SK-N-SH (cell line): Measurements from ENCODE around the gene TMCO4. TPM values are rescaled to one million over a fixed set of nuclear protein-coding genes. Genes with fewer than 3 reads are reported as not detected.

ENCODE experiments used
- CTCF ChIA-PET: fragments of 300-600, 350-600 bp; formaldehyde crosslinking; extraction: SDS; loops from one replicate; lab custom pipeline; 2021; lab: Yijun Ruan, JAX
- POLR2A ChIA-PET: fragments of 350-600 bp; sonication (Branson Sonifier 250); formaldehyde crosslinking; extraction: SDS; loops from one replicate; lab custom pipeline; 2020; ENCODE audit warnings: antibody characterized with exemption, inconsistent platforms; lab: Yijun Ruan, JAX
- DNase-seq: peaks from one replicate; pipeline ENCODE4 v3.0.0; 2012
- H2AFZ ChIP-seq: fragments of 200-600 bp; sonication (generic); 2 replicates; pipeline ENCODE4 v1.8.1; 2016; ENCODE audit warnings: antibody characterized with exemption, mild to moderate bottlenecking, low read depth
- H3F3A ChIP-seq: fragments of 200-600 bp; sonication (generic); replicated peaks from 2 replicates; pipeline ENCODE3; 2016; ENCODE audit warnings: antibody characterized with exemption, mild to moderate bottlenecking; ENCODE audit not compliant: insufficient read depth
- H3K27ac ChIP-seq, 2 experiments: fragments of 200-500 bp in 1 of 2; fragments of 200-600 bp in 1 of 2; sonication (Bioruptor generic) in 1 of 2; sonication (generic), shearing (Covaris generic) in 1 of 2; 2 replicates each; pipeline versions ENCODE4 v1.5.1 to v1.6.1; 2014 to 2016; ENCODE audit warnings: low read depth in 2 of 2, inconsistent platforms in 1 of 2, low read length in 1 of 2, mild to moderate bottlenecking in 1 of 2, mixed read lengths in 1 of 2
- H3K27me3 ChIP-seq: fragments of 200-600 bp; sonication (generic), shearing (Covaris generic); 2 replicates; pipeline ENCODE4 v1.6.1; 2016; ENCODE audit warnings: mixed run types; ENCODE audit not compliant: insufficient read depth
- H3K36me3 ChIP-seq, 2 experiments: fragments of 200-500 bp in 1 of 2; fragments of 200-600 bp in 1 of 2; sonication (Bioruptor generic) in 1 of 2; sonication (generic) in 1 of 2; replicated peaks in 1 of 2; 2 replicates each; pipeline versions ENCODE3 to v1.5.1; 2014 to 2016; ENCODE audit warnings: low read length in 1 of 2, mild to moderate bottlenecking in 1 of 2; ENCODE audit not compliant: insufficient read depth in 2 of 2, control insufficient read depth in 1 of 2
- H3K4me1 ChIP-seq, 2 experiments: fragments of 200-500 bp in 1 of 2; fragments of 200-600 bp in 1 of 2; sonication (Bioruptor generic) in 1 of 2; sonication (generic), shearing (Covaris generic) in 1 of 2; 2 replicates each; pipeline versions ENCODE4 v1.5.1 to v1.6.1; 2014 to 2016; ENCODE audit warnings: low read depth in 1 of 2, low read length in 1 of 2, mixed run types in 1 of 2; ENCODE audit not compliant: insufficient read depth in 2 of 2, control insufficient read depth in 1 of 2
- H3K4me2 ChIP-seq: fragments of 200-600 bp; sonication (generic), shearing (Covaris generic); 2 replicates; pipeline ENCODE4 v1.6.1; 2017; ENCODE audit warnings: mixed run types
- H3K4me3 ChIP-seq, 2 experiments: fragments of 200-500 bp in 1 of 2; fragments of 200-600 bp in 1 of 2; sonication (Bioruptor generic) in 1 of 2; sonication (generic), shearing (Covaris generic) in 1 of 2; 2 replicates each; pipeline versions ENCODE4 v1.5.1 to v1.8.1; 2014 to 2016; ENCODE audit warnings: low read depth in 2 of 2, inconsistent platforms in 1 of 2, low read length in 1 of 2, mild to moderate bottlenecking in 1 of 2, mixed read lengths in 1 of 2, moderate library complexity in 1 of 2
- H3K79me2 ChIP-seq: fragments of 200-600 bp; sonication (generic); 2 replicates; pipeline ENCODE4 v1.8.1; 2017; ENCODE audit warnings: mild to moderate bottlenecking; ENCODE audit not compliant: insufficient read depth
- H3K9ac ChIP-seq: fragments of 200-600 bp; sonication (generic); 2 replicates; pipeline ENCODE4 v1.6.1; 2017; ENCODE audit warnings: mixed run types
- H3K9me2 ChIP-seq: fragments of 200-600 bp; sonication (generic); 2 replicates; pipeline ENCODE4 v1.6.1; 2017; ENCODE audit warnings: mixed run types
- H3K9me3 ChIP-seq: fragments of 200-600 bp; sonication (generic); 2 replicates; pipeline ENCODE4 v1.6.1; 2017; ENCODE audit warnings: mixed run types, mild to moderate bottlenecking, moderate library complexity
- H4K20me1 ChIP-seq: fragments of 200-600 bp; sonication (generic); 2 replicates; pipeline ENCODE4 v1.6.1; 2017; ENCODE audit warnings: mild to moderate bottlenecking, mixed run types; ENCODE audit not compliant: insufficient read depth
- CHD2 ChIP-seq: fragments of 150-350 bp; IDR thresholded peaks from 2 replicates; pipeline ENCODE4 v1.6.1; 2018; ENCODE audit warnings: low read length; ENCODE audit not compliant: partially characterized antibody
- EP300 ChIP-seq, 2 experiments: IDR thresholded peaks; 2 replicates each; pipeline versions ENCODE4 v1.4.0 to v1.6.1; 2012; ENCODE audit warnings: borderline replicate concordance in 1 of 2, low read depth in 1 of 2, low read length in 1 of 2
- EZH2phosphoT487 ChIP-seq: fragments of 200-600 bp; sonication (generic); IDR thresholded peaks from 2 replicates; pipeline ENCODE4 v1.6.1; 2017; ENCODE audit warnings: low read depth, mixed run types, mild to moderate bottlenecking, antibody characterized with exemption, moderate library complexity, borderline replicate concordance
- FOSL2 ChIP-seq: IDR thresholded peaks from 2 replicates; pipeline ENCODE4 v1.4.0; 2012; ENCODE audit warnings: low read depth, mild to moderate bottlenecking, moderate library complexity, borderline replicate concordance
- GABPA ChIP-seq: IDR thresholded peaks from 2 replicates; pipeline ENCODE4 v1.4.0; 2012; ENCODE audit warnings: low read depth, mild to moderate bottlenecking
- GATA2 ChIP-seq: sonication (generic); formaldehyde crosslinking; IDR thresholded peaks from 2 replicates; pipeline ENCODE4 v1.5.0; 2020; ENCODE audit warnings: mild to moderate bottlenecking, missing genetic modification reagents
- JUND ChIP-seq: IDR thresholded peaks from 2 replicates; pipeline ENCODE4 v1.4.0; 2012
- MEF2A ChIP-seq: IDR thresholded peaks from 2 replicates; pipeline ENCODE4 v1.4.0; 2012; ENCODE audit warnings: low read depth, borderline replicate concordance
- NFIC ChIP-seq: IDR thresholded peaks from 2 replicates; pipeline ENCODE4 v1.4.0; 2012; ENCODE audit warnings: borderline replicate concordance
- NRF1 ChIP-seq: IDR thresholded peaks from 2 replicates; pipeline ENCODE4 v1.6.1; 2012; ENCODE audit warnings: low read depth, mild to moderate bottlenecking, low read length
- POLR2AphosphoS5 ChIP-seq: IDR thresholded peaks from 2 replicates; pipeline ENCODE4 v1.6.1; 2012; ENCODE audit warnings: low read depth, low read length
- RAD21 ChIP-seq: IDR thresholded peaks from 2 replicates; pipeline ENCODE4 v1.6.1; 2012; ENCODE audit warnings: mild to moderate bottlenecking, low read length
- RCOR1 ChIP-seq: fragments of 150-350 bp; IDR thresholded peaks from 2 replicates; pipeline ENCODE4 v1.6.1; 2017; ENCODE audit warnings: antibody characterized with exemption, low read length
- SIN3A ChIP-seq: IDR thresholded peaks from 2 replicates; pipeline ENCODE4 v1.6.1; 2012; ENCODE audit warnings: low read depth, mild to moderate bottlenecking, low read length, moderate library complexity, borderline replicate concordance
- TCF12 ChIP-seq: IDR thresholded peaks from 2 replicates; pipeline ENCODE4 v1.4.0; 2012
- WGBS: methylation state at CpG from one replicate; pipeline ENCODE4 v1.1.6; 2017; ENCODE audit warnings: low lambda C conversion rate; 5-methylcytosine and 5-hydroxymethylcytosine counted together
- polyA plus RNA-seq, 3 experiments: library from polyadenylated mRNA; depleted of rRNA; stranded (reverse); fragments of >200 nt; gene quantifications; 2 replicates each; pipeline ENCODE4 v1.2.3, GENCODE V29; 2012
- TF ChIP-seq, protein P1 (sequence below): fragments of 150-350 bp; IDR thresholded peaks from 2 replicates; pipeline ENCODE4 v1.6.1; 2016; ENCODE audit warnings: mild to moderate bottlenecking, low read depth, low read length
- TF ChIP-seq, protein P2 (sequence below): IDR thresholded peaks from 2 replicates; pipeline ENCODE4 v1.4.0; 2012; ENCODE audit warnings: low read depth, borderline replicate concordance
- TF ChIP-seq, protein P3 (sequence below): IDR thresholded peaks from 2 replicates; pipeline ENCODE4 v1.6.1; 2012; ENCODE audit warnings: mild to moderate bottlenecking, low read depth, low read length, moderate library complexity

The TMCO4 gene
- polyA plus RNA-seq, 1 of the 3 experiments (the other 2 are of a cell fraction) = 4.2 TPM

DNA sequence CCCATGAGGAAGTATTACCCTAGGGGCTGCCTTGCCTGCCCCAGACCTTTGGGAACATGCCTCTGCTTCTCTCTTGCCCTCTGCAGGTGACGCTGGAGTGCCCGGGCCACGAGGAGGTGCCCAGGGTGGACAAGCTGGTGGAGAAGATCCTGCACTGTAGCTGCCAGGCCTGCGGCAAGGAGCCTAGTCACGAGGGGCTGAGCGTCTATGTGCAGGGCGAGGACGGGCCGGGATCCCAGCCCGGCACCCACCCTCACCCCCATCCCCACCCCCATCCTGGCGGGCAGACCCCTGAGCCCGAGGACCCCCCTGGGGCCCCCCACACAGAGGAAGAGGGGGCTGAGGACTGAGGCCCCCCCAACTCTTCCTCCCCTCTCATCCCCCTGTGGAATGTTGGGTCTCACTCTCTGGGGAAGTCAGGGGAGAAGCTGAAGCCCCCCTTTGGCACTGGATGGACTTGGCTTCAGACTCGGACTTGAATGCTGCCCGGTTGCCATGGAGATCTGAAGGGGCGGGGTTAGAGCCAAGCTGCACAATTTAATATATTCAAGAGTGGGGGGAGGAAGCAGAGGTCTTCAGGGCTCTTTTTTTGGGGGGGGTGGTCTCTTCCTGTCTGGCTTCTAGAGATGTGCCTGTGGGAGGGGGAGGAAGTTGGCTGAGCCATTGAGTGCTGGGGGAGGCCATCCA, 142.8 kb downstream of the TMCO4 start:
- H3K27me3 ChIP-seq = no peaks in the 10 kb centered on the region

DNA sequence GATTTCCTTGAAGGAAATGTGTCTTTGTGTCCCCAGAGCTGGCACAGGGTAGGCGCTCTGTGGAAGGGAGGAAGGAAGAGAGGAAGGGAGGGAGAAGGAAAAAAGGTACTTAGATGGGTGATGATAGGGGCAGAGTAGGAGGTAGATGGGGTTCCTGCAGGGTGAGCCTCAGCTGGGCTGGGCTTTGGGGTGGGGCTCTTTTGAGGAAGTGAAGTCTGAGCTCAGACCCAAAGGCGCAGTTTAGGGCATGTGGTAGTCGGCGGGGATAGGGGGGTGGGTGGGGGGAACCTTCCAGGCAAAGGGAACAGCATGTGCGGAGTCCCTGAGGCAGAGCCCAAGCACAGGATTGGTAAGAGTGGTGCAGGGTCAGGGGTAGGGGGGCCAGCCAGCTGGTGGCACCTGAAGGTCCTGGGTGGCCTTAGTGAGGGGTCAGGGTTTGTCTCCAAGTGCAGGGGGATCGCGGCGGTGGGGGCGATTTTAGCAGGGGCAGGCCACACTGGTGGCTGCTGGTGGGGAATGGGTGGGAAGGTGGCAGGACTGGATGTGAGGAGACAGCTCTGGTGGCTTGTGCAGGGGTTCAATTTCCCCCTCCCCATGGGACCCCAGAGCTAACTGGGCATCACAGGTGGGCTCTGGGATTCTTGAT, 143.5 kb downstream of the TMCO4 start:
- CTCF ChIA-PET = interaction anchor here (0.7 to 33.1 kb wide), 6 partner anchors 10 to 313 kb away, joined by 3 to 553 read pairs (median 11); no protein-coding TSS in a partner anchor
- H3K79me2 ChIP-seq = no peaks in the 10 kb centered on the region
- H3F3A ChIP-seq = no peaks in the 10 kb centered on the region
- 92% methylated on average over 5 of the region's 9 CpGs for WGBS
- no peak overlapping the region for H3K4me3 ChIP-seq
- H4K20me1 ChIP-seq = 0 out of 2 replicates have a peak, but pooled peaks cover 3% of the 10 kb centered on the region
- H3K27ac ChIP-seq = no peak overlapping the region
- H3K4me1 ChIP-seq = peaks cover 0 to 14% of the 10 kb centered on the region in 2 experiments; a peak in 1 of 4 replicates
- no peak overlapping the region for H3K9ac ChIP-seq
- H3K27me3 ChIP-seq = no peaks in the 10 kb centered on the region
- no peak for DNase-seq
- H3K36me3 ChIP-seq = no peaks in the 10 kb centered on the region
- no peak overlapping the region for H3K4me2 ChIP-seq
- TF ChIP-seq NFIC (no peak), POLR2AphosphoS5 (no peak), SIN3A (no peak), TCF12 (no peak), GABPA (no peak), MEF2A (no peak), NRF1 (no peak), RCOR1 (no peak), FOSL2 (no peak), RAD21 (no peak)
- TF ChIP-seq, protein P1, sequence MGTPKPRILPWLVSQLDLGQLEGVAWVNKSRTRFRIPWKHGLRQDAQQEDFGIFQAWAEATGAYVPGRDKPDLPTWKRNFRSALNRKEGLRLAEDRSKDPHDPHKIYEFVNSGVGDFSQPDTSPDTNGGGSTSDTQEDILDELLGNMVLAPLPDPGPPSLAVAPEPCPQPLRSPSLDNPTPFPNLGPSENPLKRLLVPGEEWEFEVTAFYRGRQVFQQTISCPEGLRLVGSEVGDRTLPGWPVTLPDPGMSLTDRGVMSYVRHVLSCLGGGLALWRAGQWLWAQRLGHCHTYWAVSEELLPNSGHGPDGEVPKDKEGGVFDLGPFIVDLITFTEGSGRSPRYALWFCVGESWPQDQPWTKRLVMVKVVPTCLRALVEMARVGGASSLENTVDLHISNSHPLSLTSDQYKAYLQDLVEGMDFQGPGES = no peak
- TF ChIP-seq, protein P2, sequence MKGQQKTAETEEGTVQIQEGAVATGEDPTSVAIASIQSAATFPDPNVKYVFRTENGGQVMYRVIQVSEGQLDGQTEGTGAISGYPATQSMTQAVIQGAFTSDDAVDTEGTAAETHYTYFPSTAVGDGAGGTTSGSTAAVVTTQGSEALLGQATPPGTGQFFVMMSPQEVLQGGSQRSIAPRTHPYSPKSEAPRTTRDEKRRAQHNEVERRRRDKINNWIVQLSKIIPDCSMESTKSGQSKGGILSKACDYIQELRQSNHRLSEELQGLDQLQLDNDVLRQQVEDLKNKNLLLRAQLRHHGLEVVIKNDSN = no peak
- TF ChIP-seq, all 33 proteins: peak for 0
- no peak overlapping the region for H2AFZ ChIP-seq
- no peaks in the 10 kb centered on the region for H3K9me3 ChIP-seq
- POLR2A ChIA-PET = no interaction called here
- H3K9me2 ChIP-seq = no peaks in the 10 kb centered on the region

More for the DNA sequence above, 142.8 kb downstream of the TMCO4 start:
- Histone ChIP-seq H2AFZ (no peak overlapping the region), H3K9me3 (no peaks in the 10 kb centered on the region), H3K36me3 (no peaks in the 10 kb centered on the region), H3K9me2 (no peaks in the 10 kb centered on the region), H3K4me2 (no peak overlapping the region), H4K20me1 (0 out of 2 replicates have a peak, but pooled peaks cover 3% of the 10 kb centered on the region), H3K27ac (no peak overlapping the region), H3K9ac (no peak overlapping the region), H3K4me3 (no peak overlapping the region), H3K79me2 (no peaks in the 10 kb centered on the region), H3K4me1 (peaks cover 0 to 13% of the 10 kb centered on the region in 2 experiments; a peak in 1 of 4 replicates), H3F3A (no peaks in the 10 kb centered on the region)
- TF ChIP-seq JUND (no peak), CHD2 (no peak), GABPA (no peak), MEF2A (no peak), GATA2 (CRISPR knock-in tag) (no peak), FOSL2 (no peak), EP300 (IDR thresholded peaks at IDR 0.05; ENCODE audit: borderline replicate concordance in 1 of 2, low read depth in 1 of 2, low read length in 1 of 2) (no peak), EZH2phosphoT487 (no peak)
- TF ChIP-seq, protein P3, sequence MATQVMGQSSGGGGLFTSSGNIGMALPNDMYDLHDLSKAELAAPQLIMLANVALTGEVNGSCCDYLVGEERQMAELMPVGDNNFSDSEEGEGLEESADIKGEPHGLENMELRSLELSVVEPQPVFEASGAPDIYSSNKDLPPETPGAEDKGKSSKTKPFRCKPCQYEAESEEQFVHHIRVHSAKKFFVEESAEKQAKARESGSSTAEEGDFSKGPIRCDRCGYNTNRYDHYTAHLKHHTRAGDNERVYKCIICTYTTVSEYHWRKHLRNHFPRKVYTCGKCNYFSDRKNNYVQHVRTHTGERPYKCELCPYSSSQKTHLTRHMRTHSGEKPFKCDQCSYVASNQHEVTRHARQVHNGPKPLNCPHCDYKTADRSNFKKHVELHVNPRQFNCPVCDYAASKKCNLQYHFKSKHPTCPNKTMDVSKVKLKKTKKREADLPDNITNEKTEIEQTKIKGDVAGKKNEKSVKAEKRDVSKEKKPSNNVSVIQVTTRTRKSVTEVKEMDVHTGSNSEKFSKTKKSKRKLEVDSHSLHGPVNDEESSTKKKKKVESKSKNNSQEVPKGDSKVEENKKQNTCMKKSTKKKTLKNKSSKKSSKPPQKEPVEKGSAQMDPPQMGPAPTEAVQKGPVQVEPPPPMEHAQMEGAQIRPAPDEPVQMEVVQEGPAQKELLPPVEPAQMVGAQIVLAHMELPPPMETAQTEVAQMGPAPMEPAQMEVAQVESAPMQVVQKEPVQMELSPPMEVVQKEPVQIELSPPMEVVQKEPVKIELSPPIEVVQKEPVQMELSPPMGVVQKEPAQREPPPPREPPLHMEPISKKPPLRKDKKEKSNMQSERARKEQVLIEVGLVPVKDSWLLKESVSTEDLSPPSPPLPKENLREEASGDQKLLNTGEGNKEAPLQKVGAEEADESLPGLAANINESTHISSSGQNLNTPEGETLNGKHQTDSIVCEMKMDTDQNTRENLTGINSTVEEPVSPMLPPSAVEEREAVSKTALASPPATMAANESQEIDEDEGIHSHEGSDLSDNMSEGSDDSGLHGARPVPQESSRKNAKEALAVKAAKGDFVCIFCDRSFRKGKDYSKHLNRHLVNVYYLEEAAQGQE = no peak
- TF ChIP-seq, protein P1 = no peak
- 37% methylated on average over 3 of the region's 15 CpGs for WGBS
- POLR2A ChIA-PET = interaction anchor here (0.5 kb wide), 1 partner anchor 273 kb away, joined by 3 read pairs; no protein-coding TSS in a partner anchor
- no peak for DNase-seq
- CTCF ChIA-PET = interaction anchor here (0.7 to 33.1 kb wide), 6 partner anchors 11 to 314 kb away, joined by 3 to 553 read pairs (median 11); no protein-coding TSS in a partner anchor
